Activated CD4-positive, alpha-beta memory T cell treated with anti-CD3 and anti-CD28 coated beads, Interleukin-2, amount 10 ng/mL, durations not matched to agents 7 days and 5 days (primary cell): ENCODE measurements around the gene WNT10A. TPM values are rescaled to one million over a fixed set of nuclear protein-coding genes. Genes with fewer than 3 reads are reported as not detected.
A peak's percentile ranks its signal among the peaks of the same experiment; 100 is the strongest.
"Not testable (repeated sequence)": the region's sequence is repeated elsewhere in the genome, so short reads cannot be mapped to it uniquely, and the experiment has no call there.

Experiments
- CTCF ChIA-PET: fragments of 350-600 bp; sonication (Branson Sonifier 250); formaldehyde crosslinking; loops from one replicate; lab custom pipeline; 2021; ENCODE audit warnings: antibody characterized with exemption, inconsistent platforms; lab: Charles Lee
- POLR2A ChIA-PET: fragments of 350-600 bp; sonication (Branson Sonifier 250); formaldehyde crosslinking; loops from one replicate; lab custom pipeline; 2021; ENCODE audit warnings: antibody characterized with exemption; lab: Charles Lee
- DNase-seq: peaks from one replicate; pipeline ENCODE4 v3.0.0-alpha.2; 2020
- H3K27ac Mint-ChIP-seq: one replicate; pipeline ENCODE4 v1.8.0; 2021; ENCODE audit warnings: mild to moderate bottlenecking, mixed read lengths
- H3K27me3 Mint-ChIP-seq: one replicate; pipeline ENCODE4 v1.8.0; 2021; ENCODE audit warnings: mixed read lengths
- H3K36me3 Mint-ChIP-seq: one replicate; pipeline ENCODE4 v1.8.0; 2021; ENCODE audit warnings: low read depth, mixed read lengths
- H3K4me1 Mint-ChIP-seq: one replicate; pipeline ENCODE4 v1.8.0; 2021; ENCODE audit warnings: mixed read lengths
- H3K4me3 Mint-ChIP-seq: one replicate; pipeline ENCODE4 v1.8.0; 2021; ENCODE audit warnings: mild to moderate bottlenecking, mixed read lengths
- H3K9me3 Mint-ChIP-seq: one replicate; pipeline ENCODE4 v1.8.0; 2021; ENCODE audit warnings: mixed read lengths
- total RNA-seq, 2 experiments: library from RNA; stranded (reverse); gene quantifications; one replicate each; pipeline ENCODE4 v1.2.3, GENCODE V29; 2021

WNT10A gene
- total RNA-seq, result 1 to 10 TPM in 1 of 2 experiments, under 1 TPM in 1; 0.70 to 1.4 TPM

- POLR2A ChIA-PET, result interaction anchor here (0.8 to 11.3 kb wide), 3 partner anchors 15 to 30 kb away, joined by 3 to 101 read pairs (median 3); no protein-coding TSS in a partner anchor
- peaks cover 21% of the 10 kb centered on the region for H3K4me1 Mint-ChIP-seq
- CTCF ChIA-PET, result interaction anchor here (11.8 kb wide), 1 partner anchor 15 kb away, joined by 387 read pairs; no protein-coding TSS in a partner anchor
These were observed at the start of gene WNT10A for GRCh38 chr2:218880102-218880858. Gene WNT10A (plus strand): TSS chr2:218880852. CDS start chr2:218880996, 144 bp downstream.

GRCh38 chr2:218831378-218831990, 49.2 kb upstream of the WNT10A start, which contains the start of gene PRKAG3:
Gene PRKAG3 (minus strand): TSS chr2:218831803.
- POLR2A ChIA-PET, result interaction anchor here (0.6 kb wide), 1 partner anchor 21 kb away, joined by 4 read pairs; no protein-coding TSS in a partner anchor
- Mint-ChIP-seq H3K4me1 (no peaks in the 10 kb centered on the region), H3K27me3 (peaks cover 21% of the 10 kb centered on the region), H3K27ac (no peak within 1 kb of the TSS), H3K4me3 (no peak within 1 kb of the TSS), H3K9me3 (no peaks in the 10 kb centered on the region), H3K36me3 (no peaks in the 10 kb centered on the region)
- CTCF ChIA-PET, result no interaction called here
- no peak for DNase-seq

More at GRCh38 chr2:218880102-218880858, at the start of gene WNT10A:
- no peak within 1 kb of the TSS for H3K27ac Mint-ChIP-seq
- no peaks in the 10 kb centered on the region for H3K9me3 Mint-ChIP-seq
- peaks cover 70% of the 10 kb centered on the region for H3K27me3 Mint-ChIP-seq
- H3K36me3 Mint-ChIP-seq, result no peaks in the 10 kb centered on the region
- peak within 1 kb of the TSS; percentile 40 for H3K4me3 Mint-ChIP-seq
- DNase-seq, result peak; percentile 48

GRCh38 chr2:218832081-218832480, 48.6 kb upstream of the WNT10A start:
- no peaks in the 10 kb centered on the region for H3K9me3 Mint-ChIP-seq
- H3K27me3 Mint-ChIP-seq, result peaks cover 24% of the 10 kb centered on the region
- no peak for DNase-seq
- no peaks in the 10 kb centered on the region for H3K36me3 Mint-ChIP-seq
- POLR2A ChIA-PET, result interaction anchor here (0.6 kb wide), 1 partner anchor 22 kb away, joined by 4 read pairs; no protein-coding TSS in a partner anchor
- no peak overlapping the region for H3K27ac Mint-ChIP-seq
- H3K4me1 Mint-ChIP-seq, result no peaks in the 10 kb centered on the region
- no peak overlapping the region for H3K4me3 Mint-ChIP-seq
- CTCF ChIA-PET, result interaction anchor here (0.5 kb wide), 1 partner anchor 65 kb away, joined by 4 read pairs; no protein-coding TSS in a partner anchor

GRCh38 chr2:218832520-218832919, 48.1 kb upstream of the WNT10A start:
- DNase-seq, result no peak
- POLR2A ChIA-PET, result no interaction called here
- no peaks in the 10 kb centered on the region for H3K9me3 Mint-ChIP-seq
- no peak overlapping the region for H3K27ac Mint-ChIP-seq
- no peak overlapping the region for H3K4me3 Mint-ChIP-seq
- CTCF ChIA-PET, result interaction anchor here (0.5 kb wide), 1 partner anchor 65 kb away, joined by 4 read pairs; no protein-coding TSS in a partner anchor
- no peaks in the 10 kb centered on the region for H3K4me1 Mint-ChIP-seq
- peaks cover 28% of the 10 kb centered on the region for H3K27me3 Mint-ChIP-seq
- no peaks in the 10 kb centered on the region for H3K36me3 Mint-ChIP-seq

GRCh38 chr2:218833023-218833609, 47.5 kb upstream of the WNT10A start:
- Mint-ChIP-seq H3K9me3 (no peaks in the 10 kb centered on the region), H3K27ac (no peak overlapping the region), H3K4me3 (no peak overlapping the region), H3K36me3 (no peaks in the 10 kb centered on the region), H3K4me1 (no peaks in the 10 kb centered on the region), H3K27me3 (peaks cover 32% of the 10 kb centered on the region)
- no peak for DNase-seq
- CTCF ChIA-PET, result no interaction called here
- POLR2A ChIA-PET, result no interaction called here

- ChIA-PET CTCF (no interaction called here), POLR2A (no interaction called here)
- H3K27ac Mint-ChIP-seq, result no peak overlapping the region
- H3K36me3 Mint-ChIP-seq, result no peaks in the 10 kb centered on the region
- H3K4me1 Mint-ChIP-seq, result no peaks in the 10 kb centered on the region
- no peaks in the 10 kb centered on the region for H3K9me3 Mint-ChIP-seq
- H3K4me3 Mint-ChIP-seq, result no peak overlapping the region
- no peak for DNase-seq
- H3K27me3 Mint-ChIP-seq, result peaks cover 44% of the 10 kb centered on the region
These were observed 46.0 kb upstream of the WNT10A start for GRCh38 chr2:218834685-218835084.

- no peak for DNase-seq
- H3K27me3 Mint-ChIP-seq, result peaks cover 49% of the 10 kb centered on the region
- H3K27ac Mint-ChIP-seq, result no peak overlapping the region
These were observed 43.2 kb upstream of the WNT10A start for GRCh38 chr2:218837495-218837894.

GRCh38 chr2:218839430-218839829, 41.2 kb upstream of the WNT10A start:
- POLR2A ChIA-PET, result interaction anchor here (0.6 kb wide), 1 partner anchor 610 kb away, joined by 3 read pairs; no protein-coding TSS in a partner anchor
- CTCF ChIA-PET, result interaction anchor here (2.8 kb wide), 1 partner anchor 8 kb away, joined by 9 read pairs; no protein-coding TSS in a partner anchor
- H3K27ac Mint-ChIP-seq, result no peak overlapping the region
- H3K27me3 Mint-ChIP-seq, result peaks cover 42% of the 10 kb centered on the region
- H3K9me3 Mint-ChIP-seq, result no peaks in the 10 kb centered on the region
- DNase-seq, result no peak
- no peak overlapping the region for H3K4me3 Mint-ChIP-seq
- no peaks in the 10 kb centered on the region for H3K36me3 Mint-ChIP-seq
- no peaks in the 10 kb centered on the region for H3K4me1 Mint-ChIP-seq

More at GRCh38 chr2:218837495-218837894, 43.2 kb upstream of the WNT10A start:
- Mint-ChIP-seq H3K4me3 (no peak overlapping the region), H3K4me1 (no peaks in the 10 kb centered on the region), H3K9me3 (no peaks in the 10 kb centered on the region), H3K36me3 (no peaks in the 10 kb centered on the region)
- ChIA-PET CTCF (interaction anchor here (2.8 kb wide), 1 partner anchor 10 kb away, joined by 9 read pairs; no protein-coding TSS in a partner anchor), POLR2A (no interaction called here)

- H3K4me1 Mint-ChIP-seq, result no peaks in the 10 kb centered on the region
- peaks cover 40% of the 10 kb centered on the region for H3K27me3 Mint-ChIP-seq
- CTCF ChIA-PET, result no interaction called here
- POLR2A ChIA-PET, result interaction anchor here (0.6 kb wide), 1 partner anchor 609 kb away, joined by 3 read pairs; no protein-coding TSS in a partner anchor
- H3K36me3 Mint-ChIP-seq, result no peaks in the 10 kb centered on the region
- H3K27ac Mint-ChIP-seq, result no peak overlapping the region
- H3K4me3 Mint-ChIP-seq, result no peak overlapping the region
- no peaks in the 10 kb centered on the region for H3K9me3 Mint-ChIP-seq
- no peak for DNase-seq
These were observed 40.8 kb upstream of the WNT10A start for GRCh38 chr2:218839888-218840287.

GRCh38 chr2:218844334-218844733, 36.3 kb upstream of the WNT10A start:
- DNase-seq, H3K4me1 Mint-ChIP-seq, CTCF ChIA-PET, POLR2A ChIA-PET, H3K9me3 Mint-ChIP-seq, H3K4me3 Mint-ChIP-seq, H3K36me3 Mint-ChIP-seq, H3K27ac Mint-ChIP-seq: not testable (repeated sequence)
- H3K27me3 Mint-ChIP-seq, result peaks cover 18% of the 10 kb centered on the region

GRCh38 chr2:218846963-218847362, 33.7 kb upstream of the WNT10A start:
- H3K4me3 Mint-ChIP-seq, H3K4me1 Mint-ChIP-seq, H3K27me3 Mint-ChIP-seq, H3K9me3 Mint-ChIP-seq, H3K27ac Mint-ChIP-seq, H3K36me3 Mint-ChIP-seq, DNase-seq: not testable (repeated sequence)
- POLR2A ChIA-PET, result interaction anchor here (0.6 to 1.2 kb wide), 4 partner anchors 116 to 188 kb away, joined by 3 to 5 read pairs (median 4); partner anchors contain the start of genes BCS1L and ZNF142
- CTCF ChIA-PET, result interaction anchor here (0.5 to 2.9 kb wide), 30 partner anchors 9 to 577 kb away, joined by 3 to 74 read pairs (median 3); partner anchors contain the start of genes AAMP, BCS1L, PNKD and TTLL4

- Mint-ChIP-seq H3K27me3 (peaks cover 23% of the 10 kb centered on the region), H3K4me1 (no peaks in the 10 kb centered on the region), H3K9me3 (no peaks in the 10 kb centered on the region), H3K27ac (no peak overlapping the region), H3K36me3 (no peaks in the 10 kb centered on the region), H3K4me3 (no peak overlapping the region)
- DNase-seq, result no peak
- ChIA-PET CTCF (interaction anchor here (1.0 to 3.2 kb wide), 3 partner anchors 49 to 191 kb away, joined by 3 to 74 read pairs (median 39); partner anchors contain the start of genes BCS1L and ZNF142), POLR2A (no interaction called here)
These were observed 30.9 kb upstream of the WNT10A start for GRCh38 chr2:218849721-218850120.
